HUDEP-2 (cell line): Measurements from ENCODE around the gene HNMT.
"Not testable (repeated sequence)": the region's sequence is repeated elsewhere in the genome, so short reads cannot be mapped to it uniquely, and the experiment has no call there.

Experiments used
- DNase-seq, 76 experiments: peaks; one replicate each; lab custom pipeline; 2025; ENCODE audit not compliant: unreplicated experiment in 76 of 76; lab: John Stamatoyannopoulos, UW

The HNMT gene

DNA sequence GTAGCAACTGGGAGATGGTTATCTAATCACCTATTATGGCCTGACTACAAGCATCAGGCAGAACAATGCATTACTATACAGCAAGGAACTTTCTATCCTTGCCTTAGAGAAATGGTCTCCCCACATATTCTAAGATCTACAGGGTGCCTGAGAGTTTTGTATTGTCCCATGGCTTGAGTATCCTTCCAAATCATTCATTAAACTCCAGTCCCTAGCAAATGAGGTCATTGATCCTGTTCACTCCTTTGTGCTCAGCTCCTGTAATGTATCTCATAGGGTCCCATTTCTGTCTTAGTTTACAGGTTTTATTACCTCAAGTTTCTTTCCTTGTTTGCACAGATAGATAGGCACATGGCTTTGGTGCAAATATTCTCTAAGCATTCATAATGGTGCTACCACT, 9.0 kb downstream of the HNMT start:
- DNase-seq = no peak

DNA sequence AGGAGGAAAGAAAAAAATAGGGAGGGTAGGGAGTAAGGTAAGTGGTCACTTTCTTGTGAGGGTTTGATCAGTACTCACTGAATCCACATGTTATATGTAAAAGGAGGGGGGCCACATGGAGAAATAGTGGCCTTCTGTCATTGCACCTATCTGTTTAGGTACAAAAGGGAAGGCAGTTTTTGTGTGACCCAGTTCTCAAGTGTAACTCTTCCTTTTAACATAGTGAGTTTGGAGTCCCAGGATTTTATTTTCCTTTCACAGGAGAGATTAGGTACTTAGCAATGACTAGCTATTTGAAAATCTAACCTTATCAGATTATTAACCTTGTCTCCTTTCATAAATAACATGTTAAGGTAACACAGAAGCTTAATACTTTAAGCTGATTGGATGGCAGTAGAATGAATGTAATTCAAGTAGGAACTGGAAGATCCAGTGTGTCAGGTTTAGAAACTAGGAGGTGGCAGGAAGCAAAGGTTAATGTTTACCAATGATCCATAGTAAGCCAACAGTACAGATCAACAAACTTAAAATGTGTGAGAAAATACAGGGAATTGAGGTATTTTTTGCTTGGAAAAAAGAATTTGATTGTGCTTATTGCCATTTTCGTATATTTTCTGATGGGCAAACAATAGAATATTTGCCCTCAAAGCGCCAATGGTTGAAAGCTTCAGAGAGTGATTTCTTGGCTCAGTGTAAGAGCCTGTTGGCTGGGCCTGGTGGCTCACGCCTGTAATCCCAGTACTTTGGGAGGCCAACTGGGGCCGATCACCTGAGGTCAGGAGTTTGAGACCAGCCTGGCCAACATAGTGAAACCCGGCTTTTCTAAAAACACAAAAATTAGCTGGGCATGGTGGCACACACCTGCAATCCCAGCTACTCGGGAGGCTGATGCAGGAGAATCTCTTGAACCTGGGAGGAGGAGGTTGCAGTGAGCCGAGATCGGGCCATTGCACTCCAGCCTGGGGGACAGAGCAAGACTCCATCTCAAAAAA, 11.3 kb downstream of the HNMT start:
- DNase-seq = no peak

DNA sequence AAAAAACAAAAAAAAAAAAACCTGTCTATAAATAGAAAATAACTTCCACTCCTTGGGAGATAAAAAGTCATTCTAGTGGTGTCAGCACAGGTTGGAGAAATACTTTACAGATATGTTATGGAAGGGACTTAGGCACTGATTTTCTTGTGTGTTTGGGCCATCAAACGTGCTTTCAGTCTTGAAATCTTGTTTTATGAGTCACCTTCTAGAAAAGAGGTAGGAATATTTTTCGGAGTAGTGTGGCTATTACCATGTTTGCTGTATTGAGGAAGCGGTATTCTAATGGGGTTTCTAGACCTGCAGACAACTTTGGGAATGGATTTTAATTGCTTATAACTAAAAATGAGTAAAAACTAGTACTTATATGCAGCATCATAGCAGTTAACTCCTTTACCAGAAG, 12.0 kb downstream of the HNMT start:
- no peak for DNase-seq

DNA sequence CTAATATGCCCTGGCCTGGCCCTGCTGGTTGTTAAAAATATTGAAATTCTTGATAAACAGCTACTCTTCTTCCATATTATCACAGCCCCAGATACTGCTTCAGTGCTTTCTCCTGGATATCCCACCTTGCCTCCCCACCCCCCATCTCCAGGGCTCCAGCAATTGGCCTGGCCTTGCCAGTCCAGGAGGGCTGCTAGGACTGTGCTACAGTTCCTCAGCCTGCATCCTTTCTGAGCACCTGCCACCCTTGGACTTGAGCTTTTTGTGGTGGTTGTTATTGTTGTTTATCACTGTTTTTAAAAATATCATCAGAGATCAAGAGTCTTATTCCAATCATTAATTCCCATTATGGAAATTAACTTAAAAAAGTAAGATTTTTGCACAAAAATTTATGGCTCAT, 13.5 kb downstream of the HNMT start:
- no peak for DNase-seq

DNA sequence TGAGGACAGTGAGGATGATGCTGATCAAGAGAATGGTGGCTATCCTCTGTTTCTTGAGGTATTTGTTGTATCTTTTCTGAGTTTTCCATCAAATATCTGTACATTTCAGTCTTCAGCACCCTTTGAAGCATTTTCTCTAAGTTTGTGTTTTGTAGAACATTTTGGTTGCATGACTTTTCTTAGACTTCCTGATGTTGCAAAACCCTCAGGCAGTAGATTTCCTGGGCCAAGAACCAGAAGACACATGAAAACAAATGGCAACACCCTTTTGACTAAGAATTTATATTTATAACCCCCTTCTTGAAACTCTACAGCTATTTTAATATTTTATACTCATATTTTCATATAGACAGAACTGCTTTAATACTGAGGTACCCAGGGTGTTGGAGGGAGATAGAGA, 16.2 kb downstream of the HNMT start:
- DNase-seq = no peak

DNA sequence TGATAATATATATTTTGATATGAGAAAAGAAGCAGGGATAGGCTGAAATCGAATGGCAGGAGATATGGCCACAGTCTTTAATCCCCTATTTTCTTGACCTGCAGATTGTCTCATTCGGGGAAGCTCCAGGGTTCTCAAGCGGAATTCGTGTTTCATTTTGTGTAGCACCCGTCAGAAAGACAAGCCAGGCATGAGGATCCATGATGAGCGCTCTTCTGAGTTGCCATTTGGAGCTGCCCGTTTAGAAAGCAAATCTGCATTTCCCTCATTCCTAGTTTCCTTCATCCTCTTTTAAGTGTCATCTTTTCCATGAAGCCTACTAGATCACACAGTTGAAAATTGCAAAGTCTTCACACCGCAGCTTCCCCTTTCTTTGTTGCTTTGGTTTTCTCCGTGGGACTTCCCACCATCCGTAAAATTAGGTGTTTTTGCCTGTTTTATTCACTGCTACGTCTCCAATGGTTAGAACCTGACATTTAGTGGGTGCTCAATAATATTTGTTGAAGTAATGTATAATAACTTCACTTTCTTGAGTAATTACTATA, 16.9 kb downstream of the HNMT start:
- no peak for DNase-seq

DNA sequence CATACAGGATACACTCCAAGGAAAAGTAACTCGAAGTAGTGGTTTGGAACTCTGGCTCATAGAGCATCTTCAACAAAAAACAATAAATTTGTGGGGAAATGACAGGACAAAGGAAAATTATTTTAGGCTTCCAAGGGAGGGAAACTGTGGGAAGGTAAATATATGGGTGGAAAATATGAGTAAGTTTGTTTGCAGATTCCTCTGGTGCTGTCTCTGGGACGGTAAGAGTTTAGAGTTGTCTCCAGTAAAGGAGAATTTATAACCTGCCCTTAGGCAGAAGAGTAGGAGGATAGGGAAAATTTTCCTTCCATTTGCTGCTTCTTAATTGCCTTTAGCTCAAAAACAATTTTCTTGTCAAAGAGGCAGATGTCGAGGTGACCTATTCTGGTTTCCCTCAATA, 19.3 kb downstream of the HNMT start:
- DNase-seq = no peak

DNA sequence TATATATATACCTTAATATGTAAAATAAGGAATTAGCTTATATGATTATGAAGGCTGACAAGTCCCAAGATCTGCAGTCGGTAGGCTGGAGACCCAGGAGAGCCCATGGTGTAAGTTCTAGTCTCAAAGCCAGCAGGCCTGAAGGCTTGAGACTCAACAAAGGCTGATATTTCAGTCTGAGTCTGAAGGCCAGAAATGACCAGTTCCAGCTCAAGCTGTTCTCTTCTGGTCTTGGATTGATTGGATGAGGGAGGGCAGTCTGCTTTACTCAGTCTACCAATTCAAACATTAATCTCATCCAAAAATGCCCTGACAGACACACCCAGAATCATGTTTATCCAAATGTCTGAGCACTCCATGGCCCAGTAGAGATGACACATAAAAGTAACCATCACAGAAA, 22.0 kb downstream of the HNMT start:
- DNase-seq = no peak

DNA sequence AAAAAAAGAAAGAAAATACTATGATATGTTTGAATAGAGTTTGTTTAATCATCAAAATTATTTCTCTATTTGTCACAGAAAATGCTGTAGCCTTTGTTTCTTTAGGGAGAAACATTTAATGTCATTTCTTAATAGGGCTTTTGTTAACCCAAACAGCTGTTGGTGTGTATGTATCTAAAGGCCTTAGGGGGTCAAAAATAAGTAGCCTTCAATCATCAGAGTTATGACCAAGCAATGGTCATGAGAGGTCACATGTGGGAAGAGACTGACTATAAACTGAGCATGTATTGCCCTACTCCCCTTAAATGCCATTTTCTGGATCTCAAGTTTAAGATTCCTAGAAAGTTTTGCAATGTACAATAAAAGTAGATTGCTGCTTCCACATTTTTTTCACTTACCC, 22.7 kb downstream of the HNMT start:
- DNase-seq = no peak

DNA sequence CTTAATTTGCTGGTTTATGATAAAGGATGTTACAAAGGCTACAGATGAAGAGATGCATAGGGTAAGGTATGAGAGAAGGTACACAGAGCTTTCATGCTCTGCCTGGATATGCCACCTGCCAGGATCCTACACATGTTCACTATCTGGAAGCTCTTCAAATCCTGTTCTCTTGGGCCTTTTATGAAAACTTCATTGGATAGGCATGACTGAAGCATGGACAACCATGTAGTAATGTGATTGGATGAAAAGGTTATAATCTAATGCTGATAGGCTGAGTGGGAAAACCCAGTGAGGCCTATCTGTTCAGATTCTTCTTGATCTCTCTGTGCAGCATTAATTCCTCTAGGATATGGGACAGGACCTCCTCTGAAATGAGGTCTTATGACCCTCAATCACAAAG, 26.8 kb downstream of the HNMT start:
- DNase-seq = no peak

DNA sequence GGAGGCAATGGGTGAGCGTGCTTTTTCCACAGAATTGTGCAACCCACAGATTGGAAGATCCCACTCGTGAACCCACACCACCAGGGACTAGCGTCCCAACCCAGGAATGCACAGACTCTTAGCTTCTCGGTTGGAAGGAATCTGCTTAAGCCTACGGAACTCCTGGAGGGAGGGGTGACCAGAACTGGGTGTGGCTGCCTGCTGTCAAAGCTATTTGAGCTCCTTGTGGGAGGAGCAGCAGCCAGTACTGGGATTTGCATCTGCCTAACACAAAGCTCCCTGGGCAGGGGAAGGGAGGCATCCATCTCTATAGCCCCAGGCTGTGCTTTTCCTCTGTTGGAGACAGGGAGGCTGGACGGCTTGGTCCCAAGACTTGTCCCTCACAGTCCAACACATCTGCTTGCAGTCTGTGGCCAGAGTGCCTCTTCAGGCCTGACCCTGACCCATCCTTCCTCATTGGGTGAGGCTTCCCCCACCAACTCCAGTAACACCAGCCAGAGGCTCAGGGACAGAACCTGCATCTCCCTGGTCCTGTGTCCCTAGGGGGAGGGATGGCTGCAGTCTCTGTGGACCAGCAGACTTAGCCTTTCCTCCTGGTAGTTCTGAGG, 27.9 kb downstream of the HNMT start:
- DNase-seq = no peak

DNA sequence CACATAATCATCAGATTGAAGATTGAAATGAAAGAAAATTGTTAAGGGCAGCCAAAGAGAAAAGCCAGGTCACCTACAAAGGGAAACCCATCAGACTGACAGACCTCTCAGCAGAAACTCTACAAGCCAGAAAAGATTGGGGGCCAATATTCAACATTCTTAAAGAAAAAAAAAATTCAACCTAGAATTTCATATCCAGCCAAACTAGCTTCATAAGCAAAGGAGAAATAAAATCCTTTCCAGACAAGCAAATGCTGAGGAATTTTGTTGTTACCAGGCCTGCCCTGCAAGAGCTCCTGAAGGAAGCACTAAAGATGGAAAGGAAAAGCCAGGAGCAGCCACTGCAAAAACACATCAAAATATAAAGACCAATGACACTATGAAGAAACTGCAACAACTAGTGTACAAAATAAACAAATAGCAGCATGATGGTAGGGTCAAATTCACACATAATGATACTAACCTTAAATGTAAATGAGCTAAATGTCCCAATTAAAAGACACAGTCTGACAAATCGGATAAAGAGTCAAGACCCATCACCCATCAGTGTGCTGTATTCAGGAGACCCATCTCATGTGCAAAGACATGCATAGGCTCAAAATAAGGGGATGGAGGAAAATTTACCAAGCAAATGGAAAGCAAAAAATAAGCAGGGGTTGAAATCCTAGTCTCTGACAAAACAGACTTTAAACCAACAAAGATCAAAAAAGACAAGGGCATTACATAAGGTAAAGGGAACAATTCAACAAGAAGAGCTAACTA, 29.6 kb downstream of the HNMT start:
- not testable (repeated sequence) for DNase-seq

DNA sequence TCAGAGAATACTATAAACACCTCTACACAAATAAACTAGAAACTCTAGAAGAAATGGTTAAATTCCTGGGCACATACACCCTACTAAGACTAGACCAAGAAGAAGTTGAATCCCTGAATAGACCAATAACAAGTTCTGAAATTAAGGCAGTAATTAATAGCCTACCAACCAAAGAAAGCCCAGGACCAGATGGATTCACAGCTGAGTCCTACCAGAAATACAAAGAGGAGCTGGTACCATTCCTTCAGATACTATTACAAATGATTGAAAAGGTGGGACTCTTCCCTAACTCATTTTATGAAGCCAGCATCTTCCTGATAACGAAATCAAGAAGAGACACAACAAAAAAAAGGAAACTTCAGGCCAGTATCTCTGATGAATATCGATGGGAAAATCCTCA, 31.1 kb downstream of the HNMT start:
- not testable (repeated sequence) for DNase-seq

DNA sequence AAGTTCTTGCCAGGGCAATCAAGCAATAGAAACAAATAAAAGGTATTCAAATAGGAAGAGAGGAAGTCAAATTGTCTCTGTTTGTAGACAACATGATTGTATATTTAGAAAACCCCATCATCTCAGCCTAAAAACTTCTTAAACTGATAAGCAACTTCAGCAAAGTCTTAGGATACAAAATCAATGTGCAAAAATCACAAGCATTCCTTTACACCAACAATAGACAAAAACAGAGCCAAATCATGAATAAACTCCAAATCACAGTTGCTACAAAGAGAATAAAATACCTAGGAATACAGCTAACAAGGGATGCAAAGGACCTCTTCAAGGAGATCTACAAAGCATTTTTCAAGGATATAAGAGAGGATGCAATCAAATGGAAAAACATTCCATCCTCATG, 31.9 kb downstream of the HNMT start:
- not testable (repeated sequence) for DNase-seq

DNA sequence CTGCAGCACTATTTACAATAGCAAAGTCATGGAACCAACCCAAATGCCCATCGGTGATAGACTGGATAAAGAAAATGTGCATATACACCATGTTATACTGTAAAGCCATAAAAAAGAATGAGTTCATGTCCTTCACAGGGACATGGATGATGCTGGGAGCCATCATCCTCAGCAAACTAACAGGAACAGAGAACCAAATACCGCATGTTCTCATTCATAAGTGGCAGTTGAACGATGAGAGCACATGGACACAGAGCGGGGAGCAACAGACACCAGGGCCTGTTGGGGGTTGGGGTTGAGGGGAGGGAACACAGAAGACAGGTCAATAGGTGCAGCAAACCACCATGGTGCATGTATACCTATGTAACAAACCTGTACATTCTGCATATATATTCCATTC, 33.5 kb downstream of the HNMT start:
- no peak for DNase-seq

DNA sequence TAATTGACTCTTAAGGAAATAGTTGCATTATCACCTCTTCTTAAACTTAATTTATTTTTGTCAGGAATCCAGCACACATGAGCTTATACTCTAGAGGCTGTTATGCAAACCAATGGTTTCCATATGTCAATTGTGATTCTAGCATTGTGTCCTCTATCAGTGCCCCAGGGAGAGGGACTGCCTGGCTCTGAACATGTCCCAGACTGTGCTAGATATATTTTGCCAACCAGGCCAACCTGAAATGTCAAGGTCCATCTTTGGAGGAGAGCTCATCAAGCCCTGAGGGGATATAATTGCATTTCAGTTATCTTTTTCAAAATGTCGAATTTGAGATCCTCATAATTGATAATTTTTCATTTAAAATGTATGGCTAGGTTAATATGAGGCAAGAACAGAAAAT, 34.2 kb downstream of the HNMT start:
- DNase-seq = no peak

DNA sequence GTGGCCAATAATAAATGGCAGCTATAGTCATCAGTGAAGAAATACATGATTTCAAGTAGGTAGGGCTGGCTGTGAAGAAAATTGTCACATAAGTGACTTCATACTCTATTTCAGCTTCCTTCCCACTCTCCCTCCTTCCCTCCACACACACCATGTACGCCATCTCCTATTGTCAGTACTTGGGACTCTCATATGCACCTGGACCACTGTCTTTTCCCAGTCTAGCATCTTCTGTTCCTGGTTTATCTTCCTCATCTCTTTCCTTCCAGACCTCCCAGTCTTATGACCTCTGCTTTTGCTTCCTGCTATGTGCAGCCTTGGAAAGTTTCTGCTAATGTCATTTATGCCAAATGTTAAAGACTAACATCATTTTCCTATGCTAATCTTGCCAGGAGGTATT, 35.0 kb downstream of the HNMT start:
- no peak for DNase-seq

DNA sequence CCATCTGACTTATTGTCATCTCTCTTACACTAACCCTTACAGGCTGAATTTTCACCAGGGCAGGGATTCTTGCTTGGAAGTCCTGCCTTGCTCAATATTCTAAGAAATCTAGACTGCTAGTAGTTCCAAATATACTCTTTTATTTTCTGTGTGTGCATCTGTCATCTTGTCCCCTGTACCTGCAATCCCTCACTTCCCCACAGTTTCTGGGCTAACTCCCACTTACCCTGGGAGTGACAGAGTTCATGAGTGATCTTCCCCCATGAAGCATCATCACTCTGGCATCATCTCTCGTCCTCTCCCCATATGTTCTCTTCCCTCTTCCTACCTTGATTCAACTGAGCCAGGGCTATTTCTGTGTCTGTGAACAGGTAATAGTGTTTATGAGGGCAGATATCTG, 35.7 kb downstream of the HNMT start:
- no peak for DNase-seq

DNA sequence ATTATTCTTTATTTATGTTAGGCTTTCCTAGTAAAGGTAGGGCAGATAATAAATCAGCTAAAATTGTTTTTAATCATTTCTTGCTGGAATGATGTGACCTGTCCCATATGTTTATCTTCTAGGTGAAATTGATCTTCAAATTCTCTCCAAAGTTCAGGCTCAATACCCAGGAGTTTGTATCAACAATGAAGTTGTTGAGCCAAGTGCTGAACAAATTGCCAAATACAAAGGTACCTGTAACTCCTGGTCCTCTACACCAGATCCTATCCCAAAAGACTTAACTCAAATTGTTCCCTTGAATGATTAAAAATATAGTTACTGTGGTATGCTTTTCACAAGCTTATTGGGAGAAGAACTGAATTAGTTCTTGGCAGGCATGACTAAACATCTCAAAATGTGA, 36.5 kb downstream of the HNMT start:
- DNase-seq = no peak

DNA sequence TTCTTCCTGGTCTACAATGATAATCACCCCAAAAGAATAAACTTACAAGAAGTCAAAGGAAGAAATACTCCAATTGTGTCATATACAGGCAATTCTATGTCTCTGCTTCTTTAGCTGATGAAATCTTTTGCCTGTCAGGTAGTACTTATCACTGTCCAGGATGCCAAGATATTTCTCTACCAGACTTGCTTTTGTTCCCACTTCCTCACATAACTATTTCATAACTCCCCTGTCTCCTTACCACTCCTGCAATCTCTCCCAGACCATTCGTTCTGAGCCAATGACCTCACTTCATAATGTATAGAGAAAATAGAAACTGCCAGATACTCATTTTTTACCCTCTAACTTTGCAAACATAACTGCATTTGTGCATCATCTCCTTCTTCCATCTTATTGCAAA, 39.1 kb downstream of the HNMT start:
- no peak for DNase-seq

DNA sequence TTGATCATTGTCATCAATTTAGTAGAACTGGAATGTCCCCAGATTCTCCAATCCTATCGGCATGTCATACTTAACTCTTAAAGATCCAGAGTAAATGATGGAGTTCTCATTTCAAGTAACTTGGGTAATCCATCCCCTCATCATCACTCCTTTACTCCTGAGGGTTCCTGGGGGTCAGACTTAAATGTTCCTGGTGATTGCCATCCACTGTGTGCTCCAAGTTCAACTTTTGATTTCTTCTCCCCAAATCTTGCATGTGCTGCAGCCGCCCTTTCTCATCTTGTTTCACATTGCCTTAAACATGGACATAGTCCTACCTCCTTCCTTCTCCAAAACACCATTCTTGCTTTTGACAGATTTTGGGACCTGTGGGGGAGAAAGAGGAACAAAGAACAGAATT, 43.2 kb downstream of the HNMT start:
- no peak for DNase-seq
